Lower lobe of right lung (tissue), 2 donors: ENCODE measurements around the gene CACNG7. TPM values are rescaled to one million over a fixed set of nuclear protein-coding genes. Genes with fewer than 3 reads are reported as not detected.
A peak's percentile ranks its signal among the peaks of the same experiment; 100 is the strongest.

Experiments
- ATAC-seq, 2 donors: fragments of 200-7000 bp; cut with Tn5 transposase; one replicate each; pipeline ENCODE4 v1.9.1; 2020 to 2022; ENCODE audit warnings: mild to moderate bottlenecking in 2 of 2, moderate library complexity in 2 of 2
- DNase-seq: peaks from one replicate; pipeline ENCODE4 v3.0.0-alpha.2; 2020
- H3K27ac ChIP-seq: fragments of 200-600 bp; one replicate; pipeline ENCODE4 v1.8.0; 2022
- H3K27me3 ChIP-seq: fragments of 200-600 bp; one replicate; pipeline ENCODE4 v1.8.0; 2022; ENCODE audit warnings: low read depth
- H3K36me3 ChIP-seq: fragments of 200-600 bp; one replicate; pipeline ENCODE4 v1.8.0; 2022; ENCODE audit warnings: mild to moderate bottlenecking
- H3K4me1 ChIP-seq: fragments of 200-600 bp; one replicate; pipeline ENCODE4 v1.8.0; 2022
- H3K4me3 ChIP-seq: fragments of 200-600 bp; one replicate; pipeline ENCODE4 v1.8.0; 2022; ENCODE audit warnings: mild to moderate bottlenecking
- H3K9me3 ChIP-seq: fragments of 200-600 bp; one replicate; pipeline ENCODE4 v1.8.0; 2022
- intact Hi-C: fragments of 100-400 bp; cut with DNase I; formaldehyde crosslinking; loops from one replicate; pipeline ENCODE4 v1.11.0; 2022
- total RNA-seq: library from RNA; stranded (reverse); fragmentation: NEBNext Ultra II Directional; extraction: Animal tissue kit (Norgen Biotek cat#: 25700); gene quantifications from one replicate; pipeline ENCODE4 v1.2.1, GENCODE V29; 2021
- TF ChIP-seq, protein P1 (sequence below): fragments of 200-600 bp; IDR thresholded peaks from one replicate; pipeline ENCODE4 v1.8.0; 2022; ENCODE audit warnings: antibody characterized with exemption, mild to moderate bottlenecking
- donor health status: DM: no; HTN: yes; CAD: no; lungs with severe emphysema.

The CACNG7 gene
- total RNA-seq, 1 donor from 2014 or later, result not detected

DNA sequence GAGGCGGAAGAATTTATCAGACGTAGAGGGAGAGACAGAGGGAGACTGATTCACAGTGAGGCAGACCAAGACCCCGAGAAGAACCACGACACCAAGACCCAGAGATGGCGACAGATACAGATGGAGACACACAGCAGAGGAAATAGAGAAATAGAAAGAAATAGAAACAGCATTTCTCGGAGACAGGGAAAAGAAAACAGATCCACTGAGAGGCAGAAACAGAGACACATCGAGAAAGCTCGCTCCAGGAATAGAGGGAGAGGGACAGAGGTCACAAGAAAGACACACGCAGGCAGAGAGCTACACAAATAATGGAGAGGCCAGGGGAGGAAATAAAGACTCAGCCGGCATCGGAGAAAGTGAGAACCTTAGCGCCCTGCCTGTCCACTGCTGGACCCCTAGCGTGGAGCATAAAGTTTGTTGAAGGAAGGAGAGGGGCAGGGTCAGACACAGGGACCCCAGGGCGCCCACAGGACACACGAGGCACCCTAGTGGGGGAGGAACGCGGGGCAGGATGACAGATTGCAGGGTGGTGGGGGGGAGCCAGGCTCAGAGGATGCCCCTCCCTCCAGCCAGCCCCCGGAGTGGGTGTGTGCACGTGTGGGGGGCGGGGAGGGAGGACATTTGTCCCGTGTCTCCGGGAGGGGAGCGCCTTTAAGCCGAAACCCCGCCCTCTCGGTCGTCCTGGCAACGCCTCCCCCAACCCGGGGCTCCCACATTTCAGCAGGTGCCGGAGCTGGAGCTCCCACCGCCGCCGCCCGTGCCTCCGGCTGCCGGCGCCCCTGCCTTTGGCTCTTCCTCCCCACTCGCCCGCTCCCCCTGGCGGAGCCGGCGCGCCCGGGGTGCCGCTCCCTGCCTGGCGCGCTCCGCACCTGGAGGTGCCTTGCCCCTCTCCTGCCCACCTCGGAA lies 27.3 kb upstream of the CACNG7 start, which contains the start of gene PRKCG:
TSS of gene PRKCG (plus strand) at position 716 of the 909 bp plus-strand sequence. CDS start 298 bp downstream, outside the sequence.
- Histone ChIP-seq H3K9me3 (no peaks in the 10 kb centered on the region), H3K36me3 (no peaks in the 10 kb centered on the region), H3K4me1 (peaks cover 23% of the 10 kb centered on the region), H3K27ac (no peak within 1 kb of the TSS), H3K27me3 (peaks cover 47% of the 10 kb centered on the region), H3K4me3 (peak within 1 kb of the TSS; percentile 45)
- TF ChIP-seq, protein P1, sequence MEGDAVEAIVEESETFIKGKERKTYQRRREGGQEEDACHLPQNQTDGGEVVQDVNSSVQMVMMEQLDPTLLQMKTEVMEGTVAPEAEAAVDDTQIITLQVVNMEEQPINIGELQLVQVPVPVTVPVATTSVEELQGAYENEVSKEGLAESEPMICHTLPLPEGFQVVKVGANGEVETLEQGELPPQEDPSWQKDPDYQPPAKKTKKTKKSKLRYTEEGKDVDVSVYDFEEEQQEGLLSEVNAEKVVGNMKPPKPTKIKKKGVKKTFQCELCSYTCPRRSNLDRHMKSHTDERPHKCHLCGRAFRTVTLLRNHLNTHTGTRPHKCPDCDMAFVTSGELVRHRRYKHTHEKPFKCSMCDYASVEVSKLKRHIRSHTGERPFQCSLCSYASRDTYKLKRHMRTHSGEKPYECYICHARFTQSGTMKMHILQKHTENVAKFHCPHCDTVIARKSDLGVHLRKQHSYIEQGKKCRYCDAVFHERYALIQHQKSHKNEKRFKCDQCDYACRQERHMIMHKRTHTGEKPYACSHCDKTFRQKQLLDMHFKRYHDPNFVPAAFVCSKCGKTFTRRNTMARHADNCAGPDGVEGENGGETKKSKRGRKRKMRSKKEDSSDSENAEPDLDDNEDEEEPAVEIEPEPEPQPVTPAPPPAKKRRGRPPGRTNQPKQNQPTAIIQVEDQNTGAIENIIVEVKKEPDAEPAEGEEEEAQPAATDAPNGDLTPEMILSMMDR, result peak; percentile 58
- ATAC-seq (peak; percentile 24 to 31), DNase-seq (peak; percentile 62)
- intact Hi-C loops, result no loop called here

DNA sequence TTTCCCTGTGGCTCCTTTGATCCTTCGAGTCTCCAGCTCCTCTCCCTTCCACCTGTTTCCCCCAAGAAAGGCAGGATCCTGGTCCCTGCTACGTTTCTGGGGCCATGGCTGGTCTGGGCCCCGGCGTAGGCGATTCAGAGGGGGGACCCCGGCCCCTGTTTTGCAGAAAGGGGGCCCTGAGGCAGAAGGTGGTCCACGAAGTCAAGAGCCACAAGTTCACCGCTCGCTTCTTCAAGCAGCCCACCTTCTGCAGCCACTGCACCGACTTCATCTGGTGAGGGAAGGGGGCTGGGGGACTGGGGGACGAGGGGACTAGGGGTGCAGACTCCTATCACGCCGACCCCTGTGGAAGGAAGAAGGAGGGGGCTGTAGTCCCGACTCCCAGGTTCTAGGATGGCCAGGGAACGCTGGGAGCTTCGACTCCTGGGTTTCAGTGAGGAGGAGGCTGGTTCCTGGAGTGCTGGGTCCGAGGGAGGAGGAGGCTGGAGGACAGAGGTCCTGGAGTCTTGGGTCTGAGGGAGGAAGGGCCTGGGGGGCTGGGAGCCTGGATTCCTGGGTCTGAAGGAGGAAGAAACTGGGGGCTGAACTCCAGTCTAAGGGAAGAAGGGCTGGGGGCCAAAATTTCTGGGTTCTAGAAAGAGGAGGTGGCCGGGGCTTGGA lies 26.6 kb upstream of the CACNG7 start:
- Histone ChIP-seq H3K27ac (no peak overlapping the region), H3K4me3 (peak overlapping the region; percentile 45), H3K9me3 (no peaks in the 10 kb centered on the region), H3K4me1 (peaks cover 23% of the 10 kb centered on the region), H3K27me3 (peaks cover 47% of the 10 kb centered on the region), H3K36me3 (no peaks in the 10 kb centered on the region)
- TF ChIP-seq, protein P1, result no peak
- ATAC-seq, result no peak
- intact Hi-C loops, result no loop called here
- no peak for DNase-seq

DNA sequence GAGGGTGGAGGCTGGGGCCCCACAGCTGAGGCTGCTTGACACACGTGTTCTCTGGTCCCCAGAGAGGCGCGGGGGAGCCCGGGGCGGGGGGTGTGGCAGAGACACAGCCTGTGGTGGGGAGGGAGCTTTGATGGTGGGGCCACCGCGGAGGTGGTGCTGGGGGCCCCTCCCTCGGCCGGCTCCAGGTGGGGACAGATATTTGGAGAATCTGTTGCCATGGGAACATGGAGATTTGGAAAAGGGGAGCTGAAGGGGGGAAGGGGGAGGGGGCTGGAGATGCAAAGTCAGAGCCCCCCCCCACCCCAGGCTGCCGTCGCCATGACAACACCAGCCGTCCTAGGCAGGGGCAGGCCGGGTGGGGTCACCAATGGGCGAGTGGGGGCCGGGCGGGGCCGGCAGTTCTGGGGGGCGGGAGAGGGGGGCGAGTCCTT lies 25.8 kb upstream of the CACNG7 start:
- intact Hi-C loops, result no loop called here
- peaks cover 23% of the 10 kb centered on the region for H3K4me1 ChIP-seq
- no peak for DNase-seq
- no peak overlapping the region for H3K27ac ChIP-seq
- ATAC-seq, result no peak
- TF ChIP-seq, protein P1, result no peak
- no peak overlapping the region for H3K4me3 ChIP-seq
- H3K36me3 ChIP-seq, result no peaks in the 10 kb centered on the region
- no peaks in the 10 kb centered on the region for H3K9me3 ChIP-seq
- peaks cover 47% of the 10 kb centered on the region for H3K27me3 ChIP-seq

DNA sequence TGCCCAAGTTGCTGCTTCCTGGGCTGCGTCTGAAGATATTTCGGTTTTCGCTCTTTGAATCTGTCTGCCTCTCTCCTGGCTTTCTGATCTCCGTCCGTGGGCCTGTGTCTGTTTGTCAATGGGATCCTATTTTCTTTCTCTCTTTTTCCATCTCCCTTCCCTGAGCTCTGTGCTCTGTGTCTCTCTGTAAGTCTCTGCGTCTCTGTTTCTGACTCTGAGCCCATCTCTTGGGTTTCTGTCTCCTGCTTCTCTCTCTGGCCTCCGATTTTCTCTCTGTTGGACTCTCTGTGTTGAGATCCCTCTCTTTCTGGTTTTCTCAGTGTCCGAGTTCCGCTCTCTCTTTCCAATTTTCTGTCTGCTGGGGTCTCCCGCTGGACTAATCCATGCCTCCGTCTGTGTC lies 25.3 kb upstream of the CACNG7 start:
- H3K4me1 ChIP-seq, result peaks cover 22% of the 10 kb centered on the region
- DNase-seq, result no peak
- intact Hi-C loops, result no loop called here
- H3K36me3 ChIP-seq, result no peaks in the 10 kb centered on the region
- H3K9me3 ChIP-seq, result no peaks in the 10 kb centered on the region
- H3K27me3 ChIP-seq, result peaks cover 47% of the 10 kb centered on the region
- H3K27ac ChIP-seq, result no peak overlapping the region
- no peak for ATAC-seq
- TF ChIP-seq, protein P1, result no peak
- H3K4me3 ChIP-seq, result no peak overlapping the region

DNA sequence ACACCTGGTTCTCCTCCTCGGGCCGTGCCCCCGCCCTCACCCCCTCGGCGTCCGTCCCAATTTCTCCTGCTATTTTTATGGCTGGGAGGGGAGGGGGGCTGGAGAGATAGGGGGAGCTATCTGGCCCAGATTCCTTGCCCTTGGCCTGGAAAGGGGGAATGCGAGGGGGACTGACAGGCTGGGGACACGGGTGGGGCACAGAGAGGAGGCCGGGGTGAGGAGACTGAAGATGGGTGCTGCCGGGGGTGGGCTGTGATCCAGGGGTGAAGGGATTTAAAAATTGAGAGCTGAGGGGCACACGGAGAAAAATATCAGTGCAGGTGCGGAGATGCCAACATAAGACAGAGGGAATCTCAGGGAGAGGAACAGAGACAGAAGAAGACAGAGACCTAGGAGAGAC lies 24.8 kb upstream of the CACNG7 start:
- no peak overlapping the region for H3K27ac ChIP-seq
- no peaks in the 10 kb centered on the region for H3K36me3 ChIP-seq
- H3K4me3 ChIP-seq, result no peak overlapping the region
- no peak for ATAC-seq
- intact Hi-C loops, result no loop called here
- no peak for DNase-seq
- peaks cover 47% of the 10 kb centered on the region for H3K27me3 ChIP-seq
- peaks cover 19% of the 10 kb centered on the region for H3K4me1 ChIP-seq
- H3K9me3 ChIP-seq, result no peaks in the 10 kb centered on the region
- TF ChIP-seq, protein P1, result no peak
